IMR-90 (cell line): ENCODE measurements around the gene KRT73. TPM values are rescaled to one million over a fixed set of nuclear protein-coding genes. Genes with fewer than 3 reads are reported as not detected.

Source experiments
- ATAC-seq: fragments of 200-7000 bp; cut with Tn5 transposase; 2 replicates; pipeline ENCODE4 v1.9.1; 2020; ENCODE audit warnings: low read depth, mild to moderate bottlenecking, moderate library complexity
- BruUV-seq: library from RNA; stranded (reverse); fragments of 400-500 nt; replicated peaks from 2 replicates; lab custom pipeline; 2021; lab: Mats Ljungman, UMichigan
- CTCF ChIA-PET: fragments of 300-600 bp; formaldehyde crosslinking; extraction: SDS; loops from one replicate; lab custom pipeline; 2021; ENCODE audit warnings: antibody characterized with exemption; lab: Yijun Ruan, JAX
- POLR2A ChIA-PET: fragments of 300-600 bp; sonication (Branson Sonifier 250); formaldehyde crosslinking; loops from one replicate; lab custom pipeline; 2022; ENCODE audit warnings: antibody characterized with exemption; ENCODE audit not compliant: unreplicated experiment; lab: Charles Lee
- DNase-seq: peaks from one replicate; pipeline ENCODE4 v3.0.0; 2013
- H2AFZ ChIP-seq: replicated peaks from 2 replicates; pipeline ENCODE3; 2013; ENCODE audit warnings: low read length, mild to moderate bottlenecking; ENCODE audit not compliant: poor library complexity
- H2AK5ac ChIP-seq: 2 replicates; pipeline ENCODE4 v1.6.1; 2013; ENCODE audit warnings: low read depth, low read length, inconsistent platforms
- H2AK9ac ChIP-seq: replicated peaks from 2 replicates; pipeline ENCODE3; 2013; ENCODE audit warnings: mild to moderate bottlenecking, low read depth, low read length, moderate library complexity; ENCODE audit not compliant: poor library complexity
- H2BK120ac ChIP-seq: 2 replicates; pipeline ENCODE4 v1.6.1; 2013; ENCODE audit warnings: low read depth, low read length, inconsistent platforms
- H2BK15ac ChIP-seq: 3 replicates; pipeline ENCODE4 v1.6.1; 2013; ENCODE audit warnings: low read depth, low read length, inconsistent platforms
- H2BK20ac ChIP-seq: 2 replicates; pipeline ENCODE4 v1.6.1; 2013; ENCODE audit warnings: low read depth, mild to moderate bottlenecking, inconsistent platforms, low read length, moderate library complexity
- H2BK5ac ChIP-seq: 2 replicates; pipeline ENCODE4 v1.6.1; 2013; ENCODE audit warnings: mild to moderate bottlenecking, low read depth, low read length, inconsistent platforms; ENCODE audit not compliant: poor library complexity, severe bottlenecking
- H3K14ac ChIP-seq: replicated peaks from 2 replicates; pipeline ENCODE4 v1.6.1; 2013; ENCODE audit warnings: low read depth, low read length, inconsistent platforms
- H3K18ac ChIP-seq: 2 replicates; pipeline ENCODE4 v1.6.1; 2013; ENCODE audit warnings: low read depth, low read length, control low read depth
- H3K23ac ChIP-seq: 2 replicates; pipeline ENCODE4 v1.6.1; 2013; ENCODE audit warnings: low read depth, low read length, inconsistent platforms
- H3K27ac ChIP-seq: 2 replicates; pipeline ENCODE4 v1.5.1; 2013; ENCODE audit warnings: mild to moderate bottlenecking, control low read depth, low read length; ENCODE audit not compliant: insufficient read depth
- H3K27me3 ChIP-seq: 2 replicates; pipeline ENCODE4 v1.6.1; 2013; ENCODE audit warnings: low read length; ENCODE audit not compliant: control insufficient read depth, insufficient read depth
- H3K36me3 ChIP-seq: 2 replicates; pipeline ENCODE4 v1.6.1; 2013; ENCODE audit warnings: low read length, mixed read lengths; ENCODE audit not compliant: control insufficient read depth, insufficient read depth
- H3K4ac ChIP-seq: 2 replicates; pipeline ENCODE4 v1.6.1; 2013; ENCODE audit warnings: low read depth, low read length, inconsistent platforms
- H3K4me1 ChIP-seq: 2 replicates; pipeline ENCODE4 v1.6.1; 2013; ENCODE audit warnings: low read length, mixed read lengths; ENCODE audit not compliant: control insufficient read depth, insufficient read depth
- H3K4me2 ChIP-seq: 2 replicates; pipeline ENCODE4 v1.6.1; 2013; ENCODE audit warnings: low read depth, mild to moderate bottlenecking, control low read depth, low read length, moderate library complexity
- H3K4me3 ChIP-seq: 2 replicates; pipeline ENCODE4 v1.5.1; 2013; ENCODE audit warnings: low read depth, mild to moderate bottlenecking, control low read depth, low read length, moderate library complexity; ENCODE audit not compliant: insufficient read depth
- H3K56ac ChIP-seq: 2 replicates; pipeline ENCODE4 v1.6.1; 2013; ENCODE audit warnings: low read length, inconsistent platforms; ENCODE audit not compliant: insufficient read depth; ENCODE audit errors: extremely low read depth
- H3K79me1 ChIP-seq, 2 experiments: 2 replicates each; pipeline ENCODE4 v1.6.1; 2013; ENCODE audit warnings: low read length in 2 of 2, inconsistent platforms in 1 of 2, low read depth in 1 of 2
- H3K9ac ChIP-seq: 2 replicates; pipeline ENCODE4 v1.6.1; 2013; ENCODE audit warnings: low read depth, low read length, control low read depth
- H3K9me1 ChIP-seq: 2 replicates; pipeline ENCODE4 v1.6.1; 2013; ENCODE audit warnings: low read length, inconsistent platforms; ENCODE audit not compliant: insufficient read depth
- H3K9me3 ChIP-seq: 2 replicates; pipeline ENCODE4 v1.6.1; 2013; ENCODE audit warnings: low read length; ENCODE audit not compliant: control insufficient read depth, insufficient read depth
- H4K20me1 ChIP-seq: 2 replicates; pipeline ENCODE4 v1.6.1; 2013; ENCODE audit warnings: low read length, inconsistent platforms; ENCODE audit not compliant: insufficient read depth
- H4K5ac ChIP-seq: 2 replicates; pipeline ENCODE4 v1.6.1; 2013; ENCODE audit warnings: mild to moderate bottlenecking, low read depth, low read length, control low read depth
- H4K8ac ChIP-seq, 2 experiments: 2 replicates each; pipeline ENCODE4 v1.6.1; 2013; ENCODE audit warnings: low read depth in 2 of 2, low read length in 2 of 2, control low read depth in 1 of 2, inconsistent platforms in 1 of 2
- H4K91ac ChIP-seq: 2 replicates; pipeline ENCODE4 v1.6.1; 2013; ENCODE audit warnings: low read depth, low read length, inconsistent platforms; ENCODE audit not compliant: insufficient read depth
- BHLHE40 ChIP-seq: fragments of 150-350 bp; IDR thresholded peaks from 2 replicates; pipeline ENCODE4 v1.6.1; 2016; ENCODE audit warnings: mild to moderate bottlenecking, low read depth, low read length
- CEBPB ChIP-seq: IDR thresholded peaks from 2 replicates; pipeline ENCODE4 v1.6.1; 2012; ENCODE audit warnings: low read depth, low read length, improper control_type of control experiment
- CHD1 ChIP-seq: IDR thresholded peaks from 2 replicates; pipeline ENCODE4 v1.6.1; 2012; ENCODE audit warnings: low read depth, low read length, improper control_type of control experiment
- FOS ChIP-seq: fragments of 150-350 bp; IDR thresholded peaks from 2 replicates; pipeline ENCODE4 v1.6.1; 2016; ENCODE audit warnings: low read depth, low read length
- MAFK ChIP-seq: IDR thresholded peaks from 2 replicates; pipeline ENCODE4 v1.6.1; 2012; ENCODE audit warnings: low read depth, low read length, improper control_type of control experiment
- MAZ ChIP-seq: IDR thresholded peaks from 2 replicates; pipeline ENCODE4 v1.6.1; 2012; ENCODE audit warnings: low read depth, mild to moderate bottlenecking, low read length, improper control_type of control experiment, moderate library complexity, borderline replicate concordance
- MXI1 ChIP-seq: IDR thresholded peaks from 2 replicates; pipeline ENCODE4 v1.6.1; 2012; ENCODE audit warnings: low read depth, mild to moderate bottlenecking, low read length, moderate library complexity, borderline replicate concordance
- NFE2L2 ChIP-seq: fragments of 150-350 bp; IDR thresholded peaks from 2 replicates; pipeline ENCODE4 v1.6.1; 2016; ENCODE audit warnings: low read depth, mild to moderate bottlenecking, low read length
- POLR2A ChIP-seq: IDR thresholded peaks from 2 replicates; pipeline ENCODE4 v1.6.1; 2012; ENCODE audit warnings: mild to moderate bottlenecking, low read depth, low read length
- RAD21 ChIP-seq: IDR thresholded peaks from 2 replicates; pipeline ENCODE4 v1.6.1; 2012; ENCODE audit warnings: low read length, improper control_type of control experiment
- RCOR1 ChIP-seq: IDR thresholded peaks from 2 replicates; pipeline ENCODE4 v1.6.1; 2012; ENCODE audit warnings: mild to moderate bottlenecking, low read length, improper control_type of control experiment; ENCODE audit not compliant: insufficient replicate concordance
- RFX5 ChIP-seq: IDR thresholded peaks from 2 replicates; pipeline ENCODE4 v1.8.0; 2012; ENCODE audit warnings: low read depth, mild to moderate bottlenecking, low read length, moderate library complexity
- SMC3 ChIP-seq: fragments of 150-350 bp; IDR thresholded peaks from 2 replicates; pipeline ENCODE4 v1.6.1; 2016; ENCODE audit warnings: low read depth, mild to moderate bottlenecking, antibody characterized with exemption, low read length, moderate library complexity
- WGBS, 2 experiments: methylation state at CpG; one replicate each; pipeline versions ENCODE4 v1.1.5 to v1.1.7; 2013; ENCODE audit warnings: missing lambda C conversion rate in 2 of 2; ENCODE audit not compliant: insufficient read length in 1 of 2; ENCODE audit errors: extremely low coverage in 2 of 2; 5-methylcytosine and 5-hydroxymethylcytosine counted together
- dilution Hi-C: fragments of 300-500 bp; cut with HindIII; formaldehyde crosslinking; loops from one replicate; pipeline ENCODE4 v1.14.3; 2018; ENCODE audit warnings: low sequenced_read_pairs; ENCODE audit not compliant: unreplicated experiment
- in situ Hi-C: fragments of 300-500 bp; cut with MboI; formaldehyde crosslinking; loops from 3 replicates; pipeline ENCODE4 v1.14.3; 2019; ENCODE audit warnings: low sequenced_read_pairs, inconsistent platforms, mixed read lengths
- intact Hi-C: fragments of 100-400 bp; cut with micrococcal nuclease; formaldehyde crosslinking; loops from 2 replicates; pipeline ENCODE4 v1.10.0; 2022
- polyA plus RNA-seq, 3 experiments: library from polyadenylated mRNA; depleted of rRNA; stranded (reverse); fragments of >200 nt; gene quantifications; 2 replicates each; pipeline ENCODE4 v1.2.3, GENCODE V29; 2012; ENCODE audit warnings: low replicate concordance in 1 of 3
- total RNA-seq: library from RNA; depleted of rRNA; stranded (reverse); fragments of >200 nt; gene quantifications from 2 replicates; pipeline ENCODE4 v1.2.3, GENCODE V29; 2012
- TF ChIP-seq, protein P1 (sequence below): fragments of 150-350 bp; IDR thresholded peaks from 2 replicates; pipeline ENCODE4 v1.6.1; 2017; ENCODE audit warnings: mild to moderate bottlenecking, antibody characterized with exemption, low read length, low read depth
- TF ChIP-seq, protein P2 (sequence below): fragments of 150-350 bp; IDR thresholded peaks from 2 replicates; pipeline ENCODE4 v1.6.1; 2016; ENCODE audit warnings: low read depth, mild to moderate bottlenecking, low read length, moderate library complexity, borderline replicate concordance
- TF ChIP-seq, protein P3 (sequence below): conservative IDR thresholded peaks from 2 replicates; pipeline ENCODE4 v1.5.1; 2012; ENCODE audit warnings: mild to moderate bottlenecking, low read depth, low read length, improper control_type of control experiment

The KRT73 gene
- total and polyA plus RNA-seq, 2 of the 4 experiments (the other 2 are of a cell fraction) = not detected

DNA sequence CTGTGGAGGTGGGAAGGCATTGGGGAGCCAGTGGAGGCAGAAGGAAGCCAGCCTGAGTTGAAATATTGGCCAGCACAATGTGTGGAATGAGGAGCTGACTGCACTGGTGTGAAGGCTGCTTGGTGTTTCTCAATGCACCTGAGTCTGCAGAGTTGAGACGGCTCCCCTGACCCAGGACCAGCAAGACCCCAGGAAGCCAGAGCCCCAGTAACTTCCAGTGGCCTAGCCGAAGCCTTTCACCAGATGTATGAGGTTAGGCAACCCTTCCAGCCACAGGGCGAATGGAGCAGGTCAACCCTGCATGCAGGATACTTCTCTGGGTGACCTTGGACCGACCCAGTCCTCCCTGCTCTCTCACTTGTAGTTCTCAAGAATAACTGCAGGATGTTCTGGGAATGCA lies 12.9 kb upstream of the KRT73 start:
- Histone ChIP-seq H4K5ac (no peak overlapping the region), H2BK120ac (no peak overlapping the region), H2AK5ac (no peak overlapping the region), H4K91ac (no peak overlapping the region), H3K4me2 (no peak overlapping the region), H3K14ac (no peak overlapping the region), H4K20me1 (no peaks in the 10 kb centered on the region; the same call in 1 of the 2 replicates), H3K18ac (no peak overlapping the region), H3K23ac (no peak overlapping the region), H3K4me3 (no peak overlapping the region), H2BK15ac (no peak overlapping the region), H3K27ac (no peak overlapping the region), H3K4me1 (no peaks in the 10 kb centered on the region), H3K36me3 (no peaks in the 10 kb centered on the region), H3K9me3 (no peaks in the 10 kb centered on the region), H3K56ac (no peak overlapping the region), H3K79me1 (no peaks in the 10 kb centered on the region), H4K8ac (no peak overlapping the region), H2AFZ (no peak overlapping the region), H3K27me3 (peaks cover 10% of the 10 kb centered on the region), H3K9me1 (no peaks in the 10 kb centered on the region), H2AK9ac (no peak overlapping the region), H3K9ac (no peak overlapping the region), H2BK5ac (no peak overlapping the region), H2BK20ac (no peak overlapping the region), H3K4ac (no peak overlapping the region)
- intact Hi-C loops (no loop called here), dilution Hi-C loops (no loop called here), in situ Hi-C loops (no loop called here)
- ATAC-seq (no peak), DNase-seq (no peak)
- BruUV-seq = no TSS peak
- TF ChIP-seq, protein P1, sequence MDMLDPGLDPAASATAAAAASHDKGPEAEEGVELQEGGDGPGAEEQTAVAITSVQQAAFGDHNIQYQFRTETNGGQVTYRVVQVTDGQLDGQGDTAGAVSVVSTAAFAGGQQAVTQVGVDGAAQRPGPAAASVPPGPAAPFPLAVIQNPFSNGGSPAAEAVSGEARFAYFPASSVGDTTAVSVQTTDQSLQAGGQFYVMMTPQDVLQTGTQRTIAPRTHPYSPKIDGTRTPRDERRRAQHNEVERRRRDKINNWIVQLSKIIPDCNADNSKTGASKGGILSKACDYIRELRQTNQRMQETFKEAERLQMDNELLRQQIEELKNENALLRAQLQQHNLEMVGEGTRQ = no peak
- no peak for TF ChIP-seq MAZ
- no peak for TF ChIP-seq NFE2L2
- no peak for TF ChIP-seq FOS
- TF ChIP-seq RCOR1 = no peak
- no peak for TF ChIP-seq CEBPB
- TF ChIP-seq CHD1 = no peak
- TF ChIP-seq MAFK = no peak
- no peak for TF ChIP-seq MXI1
- TF ChIP-seq RAD21 = no peak
- TF ChIP-seq, protein P2, sequence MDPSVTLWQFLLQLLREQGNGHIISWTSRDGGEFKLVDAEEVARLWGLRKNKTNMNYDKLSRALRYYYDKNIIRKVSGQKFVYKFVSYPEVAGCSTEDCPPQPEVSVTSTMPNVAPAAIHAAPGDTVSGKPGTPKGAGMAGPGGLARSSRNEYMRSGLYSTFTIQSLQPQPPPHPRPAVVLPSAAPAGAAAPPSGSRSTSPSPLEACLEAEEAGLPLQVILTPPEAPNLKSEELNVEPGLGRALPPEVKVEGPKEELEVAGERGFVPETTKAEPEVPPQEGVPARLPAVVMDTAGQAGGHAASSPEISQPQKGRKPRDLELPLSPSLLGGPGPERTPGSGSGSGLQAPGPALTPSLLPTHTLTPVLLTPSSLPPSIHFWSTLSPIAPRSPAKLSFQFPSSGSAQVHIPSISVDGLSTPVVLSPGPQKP = no peak
- TF ChIP-seq SMC3 = no peak
- TF ChIP-seq POLR2A = no peak
- TF ChIP-seq BHLHE40 = no peak
- no peak for TF ChIP-seq RFX5
- TF ChIP-seq, protein P3, sequence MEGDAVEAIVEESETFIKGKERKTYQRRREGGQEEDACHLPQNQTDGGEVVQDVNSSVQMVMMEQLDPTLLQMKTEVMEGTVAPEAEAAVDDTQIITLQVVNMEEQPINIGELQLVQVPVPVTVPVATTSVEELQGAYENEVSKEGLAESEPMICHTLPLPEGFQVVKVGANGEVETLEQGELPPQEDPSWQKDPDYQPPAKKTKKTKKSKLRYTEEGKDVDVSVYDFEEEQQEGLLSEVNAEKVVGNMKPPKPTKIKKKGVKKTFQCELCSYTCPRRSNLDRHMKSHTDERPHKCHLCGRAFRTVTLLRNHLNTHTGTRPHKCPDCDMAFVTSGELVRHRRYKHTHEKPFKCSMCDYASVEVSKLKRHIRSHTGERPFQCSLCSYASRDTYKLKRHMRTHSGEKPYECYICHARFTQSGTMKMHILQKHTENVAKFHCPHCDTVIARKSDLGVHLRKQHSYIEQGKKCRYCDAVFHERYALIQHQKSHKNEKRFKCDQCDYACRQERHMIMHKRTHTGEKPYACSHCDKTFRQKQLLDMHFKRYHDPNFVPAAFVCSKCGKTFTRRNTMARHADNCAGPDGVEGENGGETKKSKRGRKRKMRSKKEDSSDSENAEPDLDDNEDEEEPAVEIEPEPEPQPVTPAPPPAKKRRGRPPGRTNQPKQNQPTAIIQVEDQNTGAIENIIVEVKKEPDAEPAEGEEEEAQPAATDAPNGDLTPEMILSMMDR = no peak
- WGBS, 2 experiments = no CpG with 5 or more reads among the region's 4 CpGs
- CTCF ChIA-PET = no interaction called here
- POLR2A ChIA-PET = no interaction called here
